Vagina (tissue), 2 donors: ENCODE data around the gene SLC25A48. TPM values are rescaled to one million over a fixed set of nuclear protein-coding genes. Genes with fewer than 3 reads are reported as not detected.

Experiments
- DNase-seq, 2 donors: peaks; one replicate each; pipeline ENCODE4 v3.0.0-alpha.2; 2017; ENCODE audit errors: extremely low spot score in 2 of 2
- H3K27ac ChIP-seq: fragments of 200-600 bp; sonication (generic); one replicate; pipeline ENCODE4 v1.5.1; 2019
- H3K27me3 ChIP-seq: fragments of 200-600 bp; sonication (generic); one replicate; pipeline ENCODE4 v1.5.1; 2019
- H3K36me3 ChIP-seq, 2 donors: fragments of 200-600 bp; sonication (generic); one replicate each; pipeline ENCODE4 v1.5.1; 2017 to 2019
- H3K4me1 ChIP-seq: fragments of 200-600 bp; sonication (generic); one replicate; pipeline ENCODE4 v1.5.1; 2019
- H3K4me3 ChIP-seq, 2 donors: fragments of 200-600 bp; sonication (generic); 1 replicate in 1 of 2; 2 replicates in 1 of 2; pipeline ENCODE4 v1.5.1; 2016 to 2019
- H3K9me3 ChIP-seq: fragments of 200-600 bp; sonication (generic); one replicate; pipeline ENCODE4 v1.5.1; 2019
- CTCF ChIP-seq, 3 experiments: fragments of 450-650 bp in 2 of 3; fragments of 200-600 bp in 1 of 3; sonication (generic) in 1 of 3; IDR thresholded peaks; one replicate each; pipeline ENCODE4 v1.5.1; 2017 to 2019; ENCODE audit warnings: antibody characterized with exemption in 3 of 3, mild to moderate bottlenecking in 2 of 3, moderate library complexity in 2 of 3
- POLR2A ChIP-seq, 2 donors: fragments of 450-650 bp; IDR thresholded peaks; one replicate each; pipeline ENCODE4 v1.6.1; 2017; ENCODE audit warnings: antibody characterized with exemption in 2 of 2, mild to moderate bottlenecking in 2 of 2, moderate library complexity in 2 of 2
- POLR2AphosphoS5 ChIP-seq, 2 donors: sonication (generic); formaldehyde crosslinking; IDR thresholded peaks; one replicate each; pipeline ENCODE4 v1.9.0; 2017; ENCODE audit warnings: antibody characterized with exemption in 2 of 2, mild to moderate bottlenecking in 2 of 2, low read depth in 1 of 2; ENCODE audit not compliant: insufficient read depth in 1 of 2
- intact Hi-C: fragments of 100-400 bp; cut with DNase I; formaldehyde crosslinking; loops from one replicate; pipeline ENCODE4 v1.15.1; 2023
- total RNA-seq: library from RNA; depleted of rRNA; stranded (reverse); fragments of >200 nt; gene quantifications from one replicate; pipeline ENCODE4 v1.2.3, GENCODE V29; 2016

Gene SLC25A48
- total RNA-seq, 1 donor from 2014 or later = 0.49 TPM

GRCh38 chr5:135869276-135869675, 34.8 kb downstream of the SLC25A48 start:
- no peaks in the 10 kb centered on the region for H3K27me3 ChIP-seq
- H3K4me3 ChIP-seq = no peak overlapping the region
- TF ChIP-seq POLR2AphosphoS5 (IDR thresholded peaks at IDR 0.05; ENCODE audit: insufficient read depth in 1 of 2, low read depth in 1 of 2) = no peak
- no peak for TF ChIP-seq POLR2A (IDR thresholded peaks at IDR 0.05)
- no peak for TF ChIP-seq CTCF (IDR thresholded peaks at IDR 0.05)
- no peak overlapping the region for H3K27ac ChIP-seq
- no peak for DNase-seq
- intact Hi-C loops = no loop called here
- no peaks in the 10 kb centered on the region for H3K9me3 ChIP-seq
- H3K36me3 ChIP-seq = no peaks in the 10 kb centered on the region
- H3K4me1 ChIP-seq = no peaks in the 10 kb centered on the region

- no peak overlapping the region for H3K27ac ChIP-seq
- no peaks in the 10 kb centered on the region for H3K4me1 ChIP-seq
- H3K9me3 ChIP-seq = no peaks in the 10 kb centered on the region
- intact Hi-C loops = no loop called here
- H3K36me3 ChIP-seq = no peaks in the 10 kb centered on the region
- DNase-seq = no peak
- no peaks in the 10 kb centered on the region for H3K27me3 ChIP-seq
- no peak for TF ChIP-seq POLR2A (IDR thresholded peaks at IDR 0.05)
- H3K4me3 ChIP-seq = no peak overlapping the region
Measured at GRCh38 chr5:135869935-135870334, 35.5 kb downstream of the SLC25A48 start.

- DNase-seq = no peak
- no peaks in the 10 kb centered on the region for H3K27me3 ChIP-seq
- H3K27ac ChIP-seq = no peak overlapping the region
- no peak overlapping the region for H3K4me3 ChIP-seq
- no peaks in the 10 kb centered on the region for H3K36me3 ChIP-seq
- H3K4me1 ChIP-seq = no peaks in the 10 kb centered on the region
- intact Hi-C loops = no loop called here
- no peak for TF ChIP-seq POLR2A (IDR thresholded peaks at IDR 0.05)
- H3K9me3 ChIP-seq = no peaks in the 10 kb centered on the region
Measured at GRCh38 chr5:135871268-135871915, 36.9 kb downstream of the SLC25A48 start.

GRCh38 chr5:135873831-135874230, 39.4 kb downstream of the SLC25A48 start:
- H3K27me3 ChIP-seq = no peaks in the 10 kb centered on the region
- no peak for DNase-seq
- H3K36me3 ChIP-seq = no peaks in the 10 kb centered on the region
- TF ChIP-seq POLR2A (IDR thresholded peaks at IDR 0.05) (no peak), CTCF (IDR thresholded peaks at IDR 0.05) (no peak), POLR2AphosphoS5 (IDR thresholded peaks at IDR 0.05; ENCODE audit: insufficient read depth in 1 of 2, low read depth in 1 of 2) (no peak)
- no peaks in the 10 kb centered on the region for H3K9me3 ChIP-seq
- intact Hi-C loops = no loop called here
- no peak overlapping the region for H3K4me3 ChIP-seq
- H3K4me1 ChIP-seq = no peaks in the 10 kb centered on the region
- no peak overlapping the region for H3K27ac ChIP-seq

GRCh38 chr5:135874461-135874860, 40.0 kb downstream of the SLC25A48 start:
- no peak overlapping the region for H3K27ac ChIP-seq
- no peaks in the 10 kb centered on the region for H3K9me3 ChIP-seq
- DNase-seq = no peak
- no peaks in the 10 kb centered on the region for H3K27me3 ChIP-seq
- TF ChIP-seq POLR2A (IDR thresholded peaks at IDR 0.05) (no peak), POLR2AphosphoS5 (IDR thresholded peaks at IDR 0.05; ENCODE audit: insufficient read depth in 1 of 2, low read depth in 1 of 2) (no peak), CTCF (IDR thresholded peaks at IDR 0.05) (no peak)
- no peaks in the 10 kb centered on the region for H3K4me1 ChIP-seq
- intact Hi-C loops = no loop called here
- H3K36me3 ChIP-seq = no peaks in the 10 kb centered on the region
- H3K4me3 ChIP-seq = no peak overlapping the region

- intact Hi-C loops = no loop called here
- no peak for TF ChIP-seq POLR2AphosphoS5 (IDR thresholded peaks at IDR 0.05; ENCODE audit: insufficient read depth in 1 of 2, low read depth in 1 of 2)
- TF ChIP-seq POLR2A (IDR thresholded peaks at IDR 0.05) = no peak
- TF ChIP-seq CTCF (IDR thresholded peaks at IDR 0.05) = no peak
Measured at GRCh38 chr5:135875567-135875966, 41.1 kb downstream of the SLC25A48 start.

More at GRCh38 chr5:135875567-135875966, 41.1 kb downstream of the SLC25A48 start:
- Histone ChIP-seq H3K4me1 (no peaks in the 10 kb centered on the region), H3K27ac (no peak overlapping the region), H3K27me3 (no peaks in the 10 kb centered on the region), H3K9me3 (no peaks in the 10 kb centered on the region), H3K4me3 (no peak overlapping the region), H3K36me3 (no peaks in the 10 kb centered on the region)
- no peak for DNase-seq
